Gastrocnemius medialis (tissue), 4 donors: Measurements from ENCODE around the gene UMODL1.
"Not testable (repeated sequence)": the region's sequence is repeated elsewhere in the genome, so short reads cannot be mapped to it uniquely, and the experiment has no call there.

Source experiments
- CTCF ChIP-seq, 5 experiments: fragments of 450-650 bp in 3 of 5; fragments of 200-600 bp in 2 of 5; sonication (generic) in 2 of 5; IDR thresholded peaks in 4 of 5; conservative IDR thresholded peaks in 1 of 5; 1 replicate in 4 of 5; 2 replicates in 1 of 5; pipeline ENCODE4 v1.5.1; 2016 to 2019; ENCODE audit warnings: antibody characterized with exemption in 5 of 5, mild to moderate bottlenecking in 3 of 5, moderate library complexity in 3 of 5
- POLR2A ChIP-seq, 2 donors: fragments of 450-650 bp; IDR thresholded peaks; one replicate each; pipeline ENCODE4 v1.6.1; 2017; ENCODE audit warnings: antibody characterized with exemption in 2 of 2, mild to moderate bottlenecking in 2 of 2, moderate library complexity in 2 of 2

DNA sequence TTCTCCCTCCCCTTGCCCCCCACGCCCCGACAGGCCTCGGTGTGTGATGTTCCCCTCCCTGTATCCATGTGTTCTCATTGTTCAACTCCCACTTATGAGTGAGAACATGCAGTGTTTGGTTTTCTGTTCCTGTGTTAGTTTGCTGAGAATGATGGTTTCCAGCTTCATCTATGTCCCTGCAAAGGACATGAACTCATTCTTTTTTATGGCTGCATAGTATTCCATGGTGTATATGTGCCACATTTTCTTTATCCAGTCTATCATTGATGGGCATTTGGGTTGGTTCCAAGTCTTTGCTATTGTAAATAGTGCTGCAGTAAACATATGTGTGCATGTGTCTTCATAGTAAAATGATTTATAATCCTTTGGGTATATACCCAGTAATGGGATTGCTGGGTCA is 108.9 kb downstream of the UMODL1 start:
- not testable (repeated sequence) for TF ChIP-seq CTCF (IDR thresholded peaks at IDR 0.05 in 4 of 5, conservative IDR thresholded peaks at IDR 0.05 in 1 of 5); POLR2A (IDR thresholded peaks at IDR 0.05)
